KMS-11 (cell line): ENCODE measurements around the gene ZNF865.

Source experiments
- H2AFZ ChIP-seq: fragments of 200-600 bp; sonication (generic); 2 replicates; pipeline ENCODE4 v1.6.1; 2016; ENCODE audit warnings: antibody characterized with exemption, mixed run types, low read depth
- H3K27ac ChIP-seq: fragments of 200-600 bp; sonication (generic); 2 replicates; pipeline ENCODE4 v1.6.1; 2016; ENCODE audit warnings: mild to moderate bottlenecking, mixed run types
- H3K27me3 ChIP-seq: fragments of 200-600 bp; sonication (generic); 2 replicates; pipeline ENCODE4 v1.6.1; 2017; ENCODE audit warnings: mild to moderate bottlenecking, low read depth, mixed run types, moderate library complexity; ENCODE audit not compliant: insufficient read depth
- H3K36me3 ChIP-seq: fragments of 200-600 bp; sonication (generic); 2 replicates; pipeline ENCODE4 v1.6.1; 2017; ENCODE audit warnings: mild to moderate bottlenecking, mixed run types; ENCODE audit not compliant: insufficient read depth
- H3K4me1 ChIP-seq: fragments of 200-600 bp; sonication (generic); 2 replicates; pipeline ENCODE4 v1.6.1; 2016; ENCODE audit warnings: mild to moderate bottlenecking, low read depth, mixed run types; ENCODE audit not compliant: poor library complexity, severe bottlenecking
- H3K4me2 ChIP-seq: fragments of 200-600 bp; sonication (generic); 2 replicates; pipeline ENCODE4 v1.7.0; 2016; ENCODE audit warnings: mild to moderate bottlenecking, mixed run types
- H3K4me3 ChIP-seq: fragments of 200-600 bp; sonication (generic); IDR thresholded peaks from 2 replicates; pipeline ENCODE4 v1.6.1; 2017; ENCODE audit warnings: low read depth, low read length, mixed read lengths; ENCODE audit not compliant: insufficient read depth
- H3K79me2 ChIP-seq: fragments of 200-600 bp; sonication (generic); 2 replicates; pipeline ENCODE4 v1.6.1; 2016; ENCODE audit warnings: low read depth, mixed run types; ENCODE audit not compliant: insufficient read depth
- H3K9ac ChIP-seq: fragments of 200-600 bp; sonication (generic); 2 replicates; pipeline ENCODE4 v1.6.1; 2016; ENCODE audit warnings: mild to moderate bottlenecking, mixed run types
- H4K20me1 ChIP-seq: fragments of 200-600 bp; sonication (generic); 2 replicates; pipeline ENCODE4 v1.6.1; 2016; ENCODE audit warnings: mild to moderate bottlenecking, mixed run types; ENCODE audit not compliant: insufficient read depth
- CTCF ChIP-seq: fragments of 200-600 bp; sonication (generic); conservative IDR thresholded peaks from 2 replicates; pipeline ENCODE4 v1.6.1; 2017; ENCODE audit warnings: low read depth, mild to moderate bottlenecking, antibody characterized with exemption, low read length, moderate library complexity, mixed read lengths

ZNF865 gene

DNA sequence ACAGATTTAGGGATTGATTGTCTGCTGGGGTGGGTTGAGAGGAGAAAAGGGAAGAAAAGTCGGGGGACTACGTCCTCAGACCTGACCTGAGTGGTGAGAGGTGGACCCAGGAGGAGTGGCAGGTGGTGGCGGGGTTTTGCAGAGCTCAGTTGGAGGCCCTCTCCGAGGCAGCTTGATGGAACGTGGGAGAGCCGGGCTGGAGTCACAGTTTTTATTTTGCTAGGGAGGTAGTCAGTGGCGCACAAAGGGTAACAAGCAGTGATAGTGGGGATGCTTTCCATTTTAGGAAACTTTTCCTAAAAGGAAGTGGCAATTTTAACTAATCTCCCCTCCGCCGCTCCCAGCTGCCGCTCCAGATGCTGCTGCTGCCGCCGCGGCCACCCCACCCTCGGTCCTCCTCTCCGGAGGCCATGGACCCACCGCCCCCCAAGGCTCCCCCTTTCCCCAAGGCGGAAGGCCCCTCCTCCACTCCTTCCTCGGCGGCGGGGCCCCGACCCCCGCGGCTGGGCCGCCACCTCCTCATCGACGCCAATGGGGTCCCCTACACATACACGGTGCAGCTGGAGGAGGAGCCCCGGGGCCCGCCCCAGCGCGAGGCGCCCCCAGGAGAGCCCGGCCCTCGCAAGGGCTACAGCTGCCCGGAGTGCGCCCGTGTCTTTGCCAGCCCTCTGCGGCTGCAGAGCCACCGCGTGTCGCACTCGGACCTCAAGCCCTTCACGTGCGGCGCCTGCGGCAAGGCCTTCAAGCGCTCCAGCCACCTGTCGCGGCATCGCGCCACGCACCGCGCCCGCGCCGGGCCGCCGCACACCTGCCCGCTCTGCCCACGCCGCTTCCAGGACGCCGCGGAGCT is 36.9 kb downstream of the ZNF865 start:
- H3K36me3 ChIP-seq: no peaks in the 10 kb centered on the region
- H4K20me1 ChIP-seq: no peaks in the 10 kb centered on the region
- H3K9ac ChIP-seq: peak overlapping the region; percentile 87
- peaks cover 22% of the 10 kb centered on the region for H3K4me1 ChIP-seq
- no peak overlapping the region for H3K4me3 ChIP-seq
- H2AFZ ChIP-seq: no peak overlapping the region; the same call in 1 of the 2 replicates
- peak overlapping the region; percentile 81 for H3K27ac ChIP-seq
- no peak for TF ChIP-seq CTCF
- H3K79me2 ChIP-seq: peaks cover 40% of the 10 kb centered on the region
- no peaks in the 10 kb centered on the region for H3K27me3 ChIP-seq
- peak overlapping the region; percentile 99 for H3K4me2 ChIP-seq

DNA sequence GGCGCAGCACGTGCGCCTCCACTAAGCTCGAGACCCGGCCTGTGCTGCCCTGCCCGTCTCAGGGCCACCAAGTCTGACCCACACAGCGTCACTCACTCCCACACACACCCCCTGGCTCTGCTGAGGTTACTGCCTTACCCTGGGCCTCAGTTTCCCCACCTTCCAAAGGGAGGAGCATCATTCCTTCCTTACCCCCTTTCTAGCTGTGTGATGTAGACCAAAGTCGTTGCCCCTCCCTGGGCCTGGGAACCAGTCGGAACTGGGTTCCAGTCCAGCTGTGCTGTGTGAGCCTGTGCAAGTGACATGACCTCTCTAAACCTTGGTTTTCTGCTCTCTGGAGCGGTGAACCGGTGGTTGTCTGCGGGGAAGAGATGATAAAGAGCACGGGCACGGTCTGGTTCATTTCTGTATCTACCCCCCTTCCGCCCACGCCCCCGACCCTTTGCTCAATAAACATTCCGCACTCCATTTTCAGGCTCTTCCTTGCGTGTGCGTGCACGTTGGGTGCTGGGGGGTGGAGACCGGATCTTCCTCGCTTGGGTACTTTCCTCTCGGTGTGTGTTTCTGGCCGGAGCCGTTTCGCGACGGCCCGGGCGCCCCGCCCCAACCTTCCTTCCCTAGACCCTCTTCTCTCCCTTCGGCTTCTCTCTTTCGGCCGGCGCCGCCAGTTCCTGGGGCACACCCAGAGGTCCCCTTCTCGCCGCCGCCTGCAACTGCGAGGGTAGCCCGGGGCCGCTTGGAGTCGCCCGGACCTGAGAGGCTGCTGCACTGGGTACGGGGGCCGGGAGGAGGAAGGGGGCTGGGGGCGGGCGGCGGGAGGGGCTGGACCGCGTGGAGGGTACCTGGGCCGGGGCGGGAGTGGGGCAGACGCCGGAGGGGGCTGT is 37.8 kb downstream of the ZNF865 start, which contains the start of gene ZNF581:
ZNF581 (plus strand) TSS at position 647 of the 884 bp plus-strand sequence. CDS start 923 bp downstream, outside the sequence.
- Histone ChIP-seq H3K27me3 (no peaks in the 10 kb centered on the region), H4K20me1 (no peaks in the 10 kb centered on the region), H2AFZ (no peak within 1 kb of the TSS), H3K4me1 (peaks cover 22% of the 10 kb centered on the region), H3K4me3 (no peak within 1 kb of the TSS), H3K79me2 (peaks cover 36% of the 10 kb centered on the region), H3K4me2 (peak within 1 kb of the TSS; percentile 99), H3K27ac (peak within 1 kb of the TSS; percentile 81), H3K9ac (peak within 1 kb of the TSS; percentile 87), H3K36me3 (no peaks in the 10 kb centered on the region)
- TF ChIP-seq CTCF: no peak

DNA sequence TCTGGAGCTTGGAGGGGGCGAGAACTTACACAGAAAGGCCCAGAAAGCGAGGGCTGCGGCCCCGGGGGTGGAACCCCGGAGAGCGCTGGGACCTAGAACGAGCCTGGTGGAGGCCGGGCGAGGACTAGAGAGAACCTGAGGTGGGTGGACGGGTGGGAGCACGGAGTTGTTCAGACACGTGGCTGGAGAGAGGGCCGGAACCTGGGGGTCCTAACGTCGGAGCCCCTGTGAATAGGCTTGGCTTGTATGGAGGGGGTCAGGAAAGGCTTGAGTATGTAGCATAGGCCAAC is 38.4 kb downstream of the ZNF865 start:
- Histone ChIP-seq H3K27me3 (no peaks in the 10 kb centered on the region), H3K4me3 (no peak overlapping the region), H3K27ac (peak overlapping the region; percentile 81), H3K79me2 (peaks cover 36% of the 10 kb centered on the region), H3K36me3 (no peaks in the 10 kb centered on the region), H4K20me1 (no peaks in the 10 kb centered on the region), H3K4me1 (peaks cover 17% of the 10 kb centered on the region), H2AFZ (no peak overlapping the region), H3K9ac (peak overlapping the region; percentile 87), H3K4me2 (peak overlapping the region; percentile 76; the same call in 1 of the 2 replicates)
- TF ChIP-seq CTCF: no peak

DNA sequence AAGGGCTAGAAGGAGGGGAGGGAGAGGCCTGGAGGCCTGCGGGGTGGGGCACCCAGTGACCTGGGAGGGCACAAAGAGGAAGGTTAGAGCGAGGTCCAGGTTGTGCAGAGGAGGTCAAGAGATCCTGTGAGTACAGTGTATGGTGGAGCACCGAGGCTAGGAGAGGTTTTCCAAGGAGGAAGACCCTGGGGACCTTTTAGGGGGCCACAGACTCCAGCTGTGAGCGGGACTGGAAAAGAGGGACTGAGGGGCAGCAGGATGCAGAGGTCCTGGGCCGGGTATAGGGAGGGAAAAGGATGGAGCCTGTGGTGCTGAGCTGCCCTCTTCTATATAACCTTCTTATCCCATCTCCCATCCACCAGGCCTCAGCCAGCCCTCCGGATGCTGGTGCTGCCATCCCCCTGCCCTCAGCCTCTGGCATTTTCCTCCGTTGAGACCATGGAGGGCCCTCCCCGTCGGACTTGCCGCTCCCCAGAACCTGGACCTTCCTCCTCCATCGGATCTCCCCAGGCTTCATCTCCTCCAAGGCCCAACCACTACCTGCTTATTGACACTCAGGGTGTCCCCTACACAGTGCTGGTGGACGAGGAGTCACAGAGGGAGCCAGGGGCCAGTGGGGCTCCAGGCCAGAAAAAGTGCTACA is 38.9 kb downstream of the ZNF865 start:
- Histone ChIP-seq H3K9ac (peak overlapping the region; percentile 87), H3K4me1 (peaks cover 16% of the 10 kb centered on the region), H3K79me2 (peaks cover 36% of the 10 kb centered on the region), H4K20me1 (no peaks in the 10 kb centered on the region), H3K4me2 (peak overlapping the region; percentile 76), H3K27me3 (no peaks in the 10 kb centered on the region), H3K4me3 (no peak overlapping the region), H3K36me3 (no peaks in the 10 kb centered on the region), H2AFZ (no peak overlapping the region), H3K27ac (peak overlapping the region; percentile 81)
- no peak for TF ChIP-seq CTCF
